ENCODE measurements around the gene LECT2.

The LECT2 gene

GRCh38 chr5:135954899-135955298 lies at the start of gene LECT2:
LECT2 (minus strand) TSS chr5:135954983; CDS start chr5:135954833, 150 bp downstream.
- no peak for DNase-seq (ENCODE audit: low spot score)

DNA sequence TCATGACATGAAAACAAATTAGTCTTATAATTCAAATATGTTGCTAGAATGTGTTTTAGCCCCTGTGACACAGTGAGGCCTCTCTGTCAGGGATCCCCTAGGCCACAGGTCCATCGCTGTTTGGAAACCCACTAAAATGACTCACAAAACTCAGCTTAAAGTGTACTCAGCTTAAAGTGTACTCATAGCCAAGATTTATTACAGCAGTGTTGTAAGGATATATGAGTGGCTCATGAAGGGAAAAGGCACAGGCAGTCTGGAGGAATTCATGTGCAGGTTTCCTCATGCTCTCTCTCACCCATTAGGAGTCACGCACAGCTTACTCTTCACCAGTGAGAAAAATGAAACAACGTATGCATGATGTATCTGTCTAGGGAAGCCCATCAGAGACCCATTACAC lies 49.7 kb upstream of the LECT2 start:
- DNase-seq (ENCODE audit: low spot score) = peak; percentile 62

- DNase-seq (ENCODE audit: low spot score) = peak; percentile 80
Observed at GRCh38 chr5:136001466-136001981, 46.7 kb upstream of the LECT2 start.

GRCh38 chr5:136000932-136001331 lies 46.1 kb upstream of the LECT2 start:
- DNase-seq (ENCODE audit: low spot score) = no peak

DNA sequence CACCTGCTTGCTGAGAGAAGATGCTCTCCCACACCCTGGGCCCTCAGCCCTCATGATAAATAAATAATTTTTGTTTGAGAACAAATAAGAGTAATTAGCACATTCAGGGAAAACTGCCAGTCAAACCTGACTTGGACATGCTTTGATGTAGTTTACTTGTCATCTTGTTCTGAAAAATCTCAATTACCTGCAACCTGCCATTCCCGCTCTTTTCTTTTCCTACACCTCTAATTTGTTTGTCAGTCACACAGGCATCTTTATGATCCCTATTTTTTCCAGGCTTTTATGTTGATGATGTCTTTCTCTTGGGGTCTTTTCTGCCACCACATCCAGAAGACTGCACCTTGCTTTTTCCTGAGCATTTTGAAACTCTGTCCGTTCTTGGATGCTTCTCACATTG lies 45.4 kb upstream of the LECT2 start:
- no peak for DNase-seq (ENCODE audit: low spot score)

- DNase-seq (ENCODE audit: low spot score) = no peak
Observed at GRCh38 chr5:135999406-136000139, 44.8 kb upstream of the LECT2 start.

DNA sequence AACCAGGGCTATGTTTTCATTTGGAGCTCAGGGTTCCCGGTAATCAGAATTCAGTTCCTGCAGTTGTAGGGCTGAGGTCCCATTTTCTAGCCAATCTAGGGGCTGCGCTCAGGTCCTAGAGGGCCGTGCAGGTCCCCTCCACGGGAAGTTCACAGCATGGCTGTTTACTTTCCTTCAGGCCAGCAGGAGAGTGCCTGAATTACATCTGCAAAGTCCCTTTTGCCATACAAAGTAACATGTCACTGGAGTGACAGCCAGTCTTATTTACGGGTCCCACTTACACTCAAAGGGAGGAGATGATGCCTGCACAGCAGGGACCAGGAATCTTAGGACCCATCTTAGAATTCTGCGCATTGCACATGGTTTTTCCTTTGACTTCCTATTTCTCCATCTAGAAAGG lies 44.1 kb upstream of the LECT2 start:
- no peak for DNase-seq (ENCODE audit: low spot score)

DNA sequence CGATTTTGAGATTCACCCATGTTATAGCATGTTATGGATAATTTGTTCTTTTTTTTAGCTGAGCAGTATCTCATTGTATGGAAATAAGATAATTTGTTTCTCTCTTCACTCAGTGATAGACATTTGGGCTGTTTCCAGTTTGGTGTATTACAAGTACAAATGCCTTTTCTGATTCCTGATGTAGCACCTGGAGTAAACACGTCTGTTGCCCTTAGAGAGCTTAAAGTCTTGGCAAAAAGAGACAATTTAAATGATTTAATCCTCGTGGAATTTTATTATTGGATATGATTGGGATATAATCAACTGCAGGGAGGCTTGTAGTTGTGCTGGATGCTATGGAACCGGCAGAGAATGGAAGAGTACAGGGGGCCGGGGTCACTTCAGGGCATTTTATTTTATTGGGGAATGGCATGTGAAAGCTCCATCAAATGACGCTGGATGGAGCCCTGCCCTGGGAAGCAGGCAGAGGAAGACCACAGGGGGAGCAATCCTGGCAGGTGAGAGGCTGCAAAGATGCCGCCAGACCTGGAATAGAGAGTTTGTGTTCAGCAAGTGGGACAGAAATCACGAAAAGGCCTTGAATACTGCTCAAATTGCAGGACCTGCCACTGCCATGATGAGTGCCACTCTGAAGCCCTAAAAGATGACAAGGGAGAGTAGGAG lies 43.0 kb upstream of the LECT2 start:
- DNase-seq (ENCODE audit: low spot score) = no peak

- DNase-seq (ENCODE audit: low spot score) = peak; percentile 71
Observed at GRCh38 chr5:135996611-135997010, 41.8 kb upstream of the LECT2 start.

GRCh38 chr5:135995976-135996375 lies 41.2 kb upstream of the LECT2 start:
- no peak for DNase-seq (ENCODE audit: low spot score)

DNA sequence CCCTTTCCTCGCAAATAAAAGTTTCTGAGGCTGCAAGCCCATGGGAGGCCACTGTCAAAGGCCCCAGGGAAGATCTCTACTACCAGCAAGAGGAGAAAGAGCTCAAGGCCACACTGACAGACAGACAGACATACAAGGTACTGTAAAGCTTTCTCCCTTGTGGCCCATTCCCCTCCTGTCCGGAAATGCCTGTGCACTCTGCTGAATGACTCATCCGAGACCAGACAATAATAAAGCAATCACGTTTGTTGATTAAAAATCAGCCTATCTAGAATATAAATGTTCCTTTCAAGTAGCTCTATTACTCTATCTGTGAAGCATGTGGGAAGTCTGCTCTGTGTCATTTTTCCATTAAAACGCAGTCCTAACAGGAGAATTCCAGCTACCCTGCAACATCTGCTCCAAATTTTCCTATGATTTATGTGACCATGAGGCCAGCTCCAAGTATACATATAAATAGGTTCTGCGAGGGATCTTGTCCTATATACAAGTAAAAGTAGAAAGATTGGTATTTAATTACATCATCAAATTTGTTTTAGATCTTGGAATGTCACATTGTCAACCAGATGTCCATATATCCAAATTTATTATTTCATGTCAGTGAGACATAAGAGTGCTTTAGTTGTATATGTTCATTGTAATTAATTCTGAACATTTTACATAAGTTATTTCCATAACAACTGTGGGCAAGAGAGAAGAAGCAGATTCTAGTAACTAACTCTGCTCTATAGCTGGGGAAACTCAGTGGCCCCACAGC lies 39.3 kb upstream of the LECT2 start:
- DNase-seq (ENCODE audit: low spot score) = peak; percentile 57

- no peak for DNase-seq (ENCODE audit: low spot score)
Observed at GRCh38 chr5:135993335-135993879, 38.6 kb upstream of the LECT2 start.

DNA sequence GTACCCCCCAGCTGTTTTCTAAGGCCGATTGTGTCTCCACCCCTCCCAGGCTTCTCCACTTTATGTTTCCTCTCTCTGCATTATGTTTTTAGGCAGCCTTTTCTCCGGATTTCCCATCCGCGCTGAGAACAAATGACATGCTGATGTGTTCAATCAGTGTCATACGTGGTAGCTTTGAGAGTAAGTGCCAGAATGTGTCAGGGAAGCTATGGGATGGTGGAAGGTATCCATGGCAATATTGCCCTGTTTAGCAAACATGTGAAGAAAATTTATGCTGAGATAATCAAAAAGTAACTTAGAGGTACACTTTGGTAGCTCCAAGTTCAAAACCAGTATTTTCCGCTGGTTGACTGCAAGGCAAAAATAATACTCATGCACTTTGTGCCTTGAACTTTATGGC lies 36.6 kb upstream of the LECT2 start:
- DNase-seq (ENCODE audit: low spot score) = no peak

- DNase-seq (ENCODE audit: low spot score) = no peak
Observed at GRCh38 chr5:135990528-135991255, 35.9 kb upstream of the LECT2 start.

- DNase-seq (ENCODE audit: low spot score) = no peak
Observed at GRCh38 chr5:135989686-135990085, 34.9 kb upstream of the LECT2 start.

GRCh38 chr5:135988546-135988945 lies 33.8 kb upstream of the LECT2 start:
- no peak for DNase-seq (ENCODE audit: low spot score)

DNA sequence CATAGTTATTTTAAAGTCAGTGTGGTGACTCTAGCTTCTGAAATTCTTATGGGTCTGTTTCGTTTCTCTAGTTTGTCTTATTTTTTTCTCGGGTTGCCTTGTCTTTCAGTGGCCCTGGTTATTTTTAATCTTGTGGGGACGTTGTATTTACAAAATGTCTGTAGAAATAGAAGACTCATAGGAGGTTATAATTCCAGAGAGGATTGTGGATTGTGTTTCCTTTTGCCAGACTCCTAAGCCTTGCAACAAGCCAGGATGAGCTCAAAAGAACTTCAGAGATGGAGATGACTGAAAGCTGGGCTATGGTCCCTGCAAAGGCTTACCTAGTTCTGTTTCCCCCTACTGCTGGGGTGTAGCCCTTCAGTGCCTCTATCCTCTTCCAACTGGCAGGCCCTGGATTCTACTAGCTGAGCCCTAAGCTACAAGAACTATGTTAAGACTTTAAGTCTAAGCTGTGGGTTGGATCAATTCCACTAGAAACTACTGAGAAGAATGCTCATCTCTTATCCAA lies 32.2 kb upstream of the LECT2 start:
- no peak for DNase-seq (ENCODE audit: low spot score)

- no peak for DNase-seq (ENCODE audit: low spot score)
Observed at GRCh38 chr5:135986401-135986800, 31.6 kb upstream of the LECT2 start.

DNA sequence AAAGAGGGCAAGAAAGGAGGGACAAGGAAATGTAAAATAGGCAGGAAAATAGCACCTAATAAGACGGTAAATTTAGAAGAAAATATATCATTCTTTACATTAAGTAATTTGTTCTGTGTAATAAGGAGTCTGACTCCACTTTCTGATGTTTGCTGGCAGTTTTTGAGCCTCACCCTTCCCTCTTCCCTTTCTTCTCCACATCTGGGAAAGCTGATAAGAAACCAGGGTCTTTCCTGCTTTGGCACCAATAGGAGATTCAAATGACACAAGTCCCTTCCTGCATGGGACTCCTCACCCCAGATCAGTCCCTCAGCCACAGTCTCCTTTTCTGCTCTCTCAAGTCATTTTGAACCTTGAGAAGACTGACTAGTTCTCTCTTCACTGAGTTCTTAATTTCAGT lies 31.2 kb upstream of the LECT2 start:
- DNase-seq (ENCODE audit: low spot score) = no peak

DNA sequence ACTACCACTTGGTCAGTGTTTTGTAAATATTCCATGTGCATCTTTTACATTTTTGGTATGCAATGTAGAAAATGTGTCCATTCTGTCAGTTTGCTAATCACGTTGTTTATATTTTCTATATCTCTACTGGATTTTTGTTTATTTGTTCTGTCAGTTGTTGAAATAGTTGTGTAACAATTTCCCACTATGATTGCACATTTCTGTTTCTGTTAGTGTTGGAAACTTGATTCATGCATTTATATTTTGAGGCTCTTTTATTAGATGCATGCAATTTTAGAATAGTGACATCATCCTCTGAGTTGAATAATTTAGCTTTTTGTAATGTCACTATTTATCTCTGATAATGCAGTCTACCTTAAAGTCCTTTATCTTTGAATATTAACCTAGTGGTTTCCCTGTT lies 25.8 kb upstream of the LECT2 start:
- no peak for DNase-seq (ENCODE audit: low spot score)

GRCh38 chr5:135979510-135979909 lies 24.7 kb upstream of the LECT2 start:
- DNase-seq (ENCODE audit: low spot score) = peak; percentile 63

- DNase-seq (ENCODE audit: low spot score) = no peak
Observed at GRCh38 chr5:135978993-135979392, 24.2 kb upstream of the LECT2 start.

Measured in AG08395 (cell line).